ENCODE results near the gene NUDT14. TPM values are rescaled to one million over a fixed set of nuclear protein-coding genes. Genes with fewer than 3 reads are reported as not detected.

The NUDT14 gene
- total and polyA plus RNA-seq, 2 experiments from 2014 or later: 14.8 to 38.4 TPM

- TF ChIP-seq ZNF462 (CRISPR knock-in tag; IDR thresholded peaks at IDR 0.05) (no peak), POLR2AphosphoS5 (IDR thresholded peaks at IDR 0.05; ENCODE audit: low read depth) (no peak), NANOG (IDR thresholded peaks at IDR 0.05; ENCODE audit: borderline replicate concordance) (no peak), EZH2phosphoT487 (IDR thresholded peaks at IDR 0.05; ENCODE audit: unreplicated experiment) (no peak), JUNB (IDR thresholded peaks at IDR 0.05; ENCODE audit: unreplicated experiment) (no peak), ZNF331 (CRISPR knock-in tag; IDR thresholded peaks at IDR 0.05; ENCODE audit: low read depth) (no peak), REST (IDR thresholded peaks at IDR 0.05; ENCODE audit: unreplicated experiment) (no peak), CREB1 (CRISPR knock-in tag; IDR thresholded peaks at IDR 0.05; ENCODE audit: low read depth) (no peak), ZNF114 (CRISPR knock-in tag; IDR thresholded peaks at IDR 0.05) (no peak), ETS1 (IDR thresholded peaks at IDR 0.05) (no peak), STAT1 (IDR thresholded peaks at IDR 0.05; ENCODE audit: unreplicated experiment) (no peak)
These were observed 17.5 kb upstream of the NUDT14 start (continued) for GRCh38 chr14:105198588-105198987.
